Ascending aorta (tissue), 2 donors: ENCODE results near the gene EGLN3. TPM values are rescaled to one million over a fixed set of nuclear protein-coding genes. Genes with fewer than 3 reads are reported as not detected.

Experiments used
- DNase-seq, 2 donors: peaks; one replicate each; pipeline ENCODE4 v3.0.0-alpha.2; 2019; ENCODE audit warnings: low spot score in 2 of 2
- H3K27ac ChIP-seq, 2 donors: fragments of 200-600 bp; sonication (generic); one replicate each; pipeline ENCODE4 v1.5.1; 2016 to 2017; ENCODE audit warnings: mild to moderate bottlenecking in 1 of 2
- H3K27me3 ChIP-seq: fragments of 200-600 bp; sonication (generic); one replicate; pipeline ENCODE4 v1.5.1; 2017
- H3K36me3 ChIP-seq, 2 donors: fragments of 200-600 bp; sonication (generic); one replicate each; pipeline ENCODE4 v1.5.1; 2016
- H3K4me1 ChIP-seq, 2 donors: fragments of 200-600 bp; sonication (generic); one replicate each; pipeline ENCODE4 v1.5.1; 2016 to 2017; ENCODE audit warnings: mild to moderate bottlenecking in 1 of 2
- H3K4me3 ChIP-seq, 2 donors: fragments of 200-600 bp; sonication (generic); one replicate each; pipeline ENCODE4 v1.5.1; 2016 to 2017; ENCODE audit warnings: mild to moderate bottlenecking in 1 of 2
- H3K9me3 ChIP-seq, 2 donors: fragments of 200-600 bp; sonication (generic); one replicate each; pipeline ENCODE4 v1.5.1; 2016
- CTCF ChIP-seq, 3 experiments: fragments of 200-600 bp in 2 of 3; fragments of 450-650 bp in 1 of 3; sonication (generic) in 2 of 3; IDR thresholded peaks; one replicate each; pipeline ENCODE4 v1.5.1; 2016 to 2019; ENCODE audit warnings: antibody characterized with exemption in 3 of 3, mild to moderate bottlenecking in 1 of 3, moderate library complexity in 1 of 3
- intact Hi-C: fragments of 100-400 bp; cut with DNase I; formaldehyde crosslinking; loops from one replicate; pipeline ENCODE4 v1.15.1; 2023
- total RNA-seq: library from RNA; depleted of rRNA; stranded (reverse); fragments of >200 nt; gene quantifications from one replicate; pipeline ENCODE4 v1.1.0, GENCODE V29; 2016

Gene EGLN3
- total RNA-seq, 1 donor from 2014 or later: 5.9 TPM

GRCh38 chr14:33879684-33880286 lies 71.1 kb downstream of the EGLN3 start:
- Histone ChIP-seq H3K4me1 (no peaks in the 10 kb centered on the region), H3K27me3 (no peaks in the 10 kb centered on the region), H3K9me3 (peaks cover 4 to 18% of the 10 kb centered on the region in 2 donors), H3K4me3 (no peak overlapping the region), H3K27ac (no peak overlapping the region), H3K36me3 (no peaks in the 10 kb centered on the region)
- intact Hi-C loops: no loop called here
- no peak for DNase-seq
- no peak for TF ChIP-seq CTCF (IDR thresholded peaks at IDR 0.05)

- H3K27ac ChIP-seq: no peak overlapping the region
- peaks cover 4 to 18% of the 10 kb centered on the region in 2 donors for H3K9me3 ChIP-seq
- H3K4me1 ChIP-seq: no peaks in the 10 kb centered on the region
- H3K4me3 ChIP-seq: no peak overlapping the region
- no peaks in the 10 kb centered on the region for H3K36me3 ChIP-seq
- H3K27me3 ChIP-seq: no peaks in the 10 kb centered on the region
- TF ChIP-seq CTCF (IDR thresholded peaks at IDR 0.05): no peak
- intact Hi-C loops: no loop called here
- DNase-seq: no peak
Observed at GRCh38 chr14:33876274-33876673, 74.6 kb downstream of the EGLN3 start.
